ENCODE data around the gene TMIGD2.
"Not testable (repeated sequence)": the region's sequence is repeated elsewhere in the genome, so short reads cannot be mapped to it uniquely, and the experiment has no call there.

TMIGD2 gene

GRCh38 chr19:4246767-4247593 is 55.2 kb downstream of the TMIGD2 start, which contains the start of gene YJU2:
Gene YJU2 (plus strand): TSS chr19:4247080. CDS start chr19:4247147, 67 bp downstream.
- peak; percentile 100 for DNase-seq (ENCODE audit: low spot score)
- in situ Hi-C loops (cut with MboI; ENCODE audit: low pct_unique_long_range_greater_than_20kb, low sequenced_read_pairs, unreplicated experiment): no loop called here
- peak; percentile 56 for TF ChIP-seq CTCF (IDR thresholded peaks at IDR 0.05; ENCODE audit: extremely low read depth, insufficient read depth, missing control alignments)

- DNase-seq (ENCODE audit: low spot score); in situ Hi-C loops (cut with MboI; ENCODE audit: low pct_unique_long_range_greater_than_20kb, low sequenced_read_pairs, unreplicated experiment): not testable (repeated sequence)
These were observed 56.3 kb downstream of the TMIGD2 start for GRCh38 chr19:4245938-4246337.

All from GM13977 (cell line).